Measurements from ENCODE around the gene CYP1A1. TPM values are rescaled to one million over a fixed set of nuclear protein-coding genes. Genes with fewer than 3 reads are reported as not detected.

CYP1A1 gene
- total and polyA plus RNA-seq, 8 donors, result 0.20 to 0.58 (median 0.40) TPM; not detected in 4

- no peaks in the 10 kb centered on the region for H3K4me1 ChIP-seq
- H3K36me3 ChIP-seq, result no peaks in the 10 kb centered on the region
- H3K27ac ChIP-seq, result no peak overlapping the region
- no peaks in the 10 kb centered on the region for H3K9me3 ChIP-seq
- intact Hi-C loops (cut with DNase I; ENCODE audit: low total_unique reads), result no loop called here
- no peak overlapping the region for H3K4me3 ChIP-seq
- DNase-seq, result no peak
- TF ChIP-seq POLR2A (IDR thresholded peaks at IDR 0.05), result no peak
- no peak for TF ChIP-seq POLR2AphosphoS5 (IDR thresholded peaks at IDR 0.05)
- no peak for TF ChIP-seq EP300 (IDR thresholded peaks at IDR 0.05)
- TF ChIP-seq, protein P1, sequence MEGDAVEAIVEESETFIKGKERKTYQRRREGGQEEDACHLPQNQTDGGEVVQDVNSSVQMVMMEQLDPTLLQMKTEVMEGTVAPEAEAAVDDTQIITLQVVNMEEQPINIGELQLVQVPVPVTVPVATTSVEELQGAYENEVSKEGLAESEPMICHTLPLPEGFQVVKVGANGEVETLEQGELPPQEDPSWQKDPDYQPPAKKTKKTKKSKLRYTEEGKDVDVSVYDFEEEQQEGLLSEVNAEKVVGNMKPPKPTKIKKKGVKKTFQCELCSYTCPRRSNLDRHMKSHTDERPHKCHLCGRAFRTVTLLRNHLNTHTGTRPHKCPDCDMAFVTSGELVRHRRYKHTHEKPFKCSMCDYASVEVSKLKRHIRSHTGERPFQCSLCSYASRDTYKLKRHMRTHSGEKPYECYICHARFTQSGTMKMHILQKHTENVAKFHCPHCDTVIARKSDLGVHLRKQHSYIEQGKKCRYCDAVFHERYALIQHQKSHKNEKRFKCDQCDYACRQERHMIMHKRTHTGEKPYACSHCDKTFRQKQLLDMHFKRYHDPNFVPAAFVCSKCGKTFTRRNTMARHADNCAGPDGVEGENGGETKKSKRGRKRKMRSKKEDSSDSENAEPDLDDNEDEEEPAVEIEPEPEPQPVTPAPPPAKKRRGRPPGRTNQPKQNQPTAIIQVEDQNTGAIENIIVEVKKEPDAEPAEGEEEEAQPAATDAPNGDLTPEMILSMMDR (IDR thresholded peaks at IDR 0.05), result no peak
- no peaks in the 10 kb centered on the region for H3K27me3 ChIP-seq
- 86 to 93% (median 88%) methylated on average over 18 to 20 of the region's 20 CpGs for whole genome bisulfite sequencing, 5 donors
These were observed 29.4 kb upstream of the CYP1A1 start for GRCh38 chr15:74754593-74755215.

- 41 to 59% (median 55%) methylated on average over 5 of the region's 5 CpGs for WGBS, 5 donors
- Histone ChIP-seq H3K36me3 (no peaks in the 10 kb centered on the region), H3K27me3 (no peaks in the 10 kb centered on the region), H3K4me1 (no peaks in the 10 kb centered on the region), H3K27ac (no peak overlapping the region), H3K9me3 (no peaks in the 10 kb centered on the region), H3K4me3 (no peak overlapping the region)
- intact Hi-C loops (cut with DNase I; ENCODE audit: low total_unique reads), result no loop called here
- DNase-seq, result no peak
- TF ChIP-seq POLR2A (IDR thresholded peaks at IDR 0.05) (no peak), EP300 (IDR thresholded peaks at IDR 0.05) (no peak), POLR2AphosphoS5 (IDR thresholded peaks at IDR 0.05) (no peak)
- TF ChIP-seq, protein P1 (IDR thresholded peaks at IDR 0.05), result no peak
These were observed 27.2 kb upstream of the CYP1A1 start for GRCh38 chr15:74752531-74752930.

DNA sequence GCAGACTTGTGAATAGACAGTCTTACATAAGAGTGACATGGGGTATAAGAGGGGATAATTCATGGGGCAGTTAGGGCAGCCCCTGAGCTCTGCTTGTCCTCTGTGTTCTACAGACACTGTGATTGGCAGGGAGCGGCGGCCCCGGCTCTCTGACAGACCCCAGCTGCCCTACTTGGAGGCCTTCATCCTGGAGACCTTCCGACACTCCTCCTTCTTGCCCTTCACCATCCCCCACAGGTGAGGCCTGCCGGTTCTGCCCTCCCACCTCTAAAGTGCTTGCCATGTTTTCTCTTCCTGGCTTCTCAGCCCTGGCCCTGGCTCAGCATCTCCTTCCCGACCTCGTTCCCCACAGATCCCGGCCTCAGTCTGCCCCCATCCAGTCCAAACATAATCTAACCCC, 26.7 kb upstream of the CYP1A1 start:
- H3K4me1 ChIP-seq, result no peaks in the 10 kb centered on the region
- H3K27ac ChIP-seq, result no peak overlapping the region
- H3K36me3 ChIP-seq, result no peaks in the 10 kb centered on the region
- WGBS, 5 donors, result 64 to 78% (median 69%) methylated on average over 8 of the region's 8 CpGs
- no peak for TF ChIP-seq POLR2AphosphoS5 (IDR thresholded peaks at IDR 0.05)
- TF ChIP-seq, protein P1 (IDR thresholded peaks at IDR 0.05), result no peak
- no peak for TF ChIP-seq EP300 (IDR thresholded peaks at IDR 0.05)
- TF ChIP-seq POLR2A (IDR thresholded peaks at IDR 0.05), result no peak
- intact Hi-C loops (cut with DNase I; ENCODE audit: low total_unique reads), result no loop called here
- H3K27me3 ChIP-seq, result no peaks in the 10 kb centered on the region
- H3K4me3 ChIP-seq, result no peak overlapping the region
- H3K9me3 ChIP-seq, result no peaks in the 10 kb centered on the region
- DNase-seq, result no peak

DNA sequence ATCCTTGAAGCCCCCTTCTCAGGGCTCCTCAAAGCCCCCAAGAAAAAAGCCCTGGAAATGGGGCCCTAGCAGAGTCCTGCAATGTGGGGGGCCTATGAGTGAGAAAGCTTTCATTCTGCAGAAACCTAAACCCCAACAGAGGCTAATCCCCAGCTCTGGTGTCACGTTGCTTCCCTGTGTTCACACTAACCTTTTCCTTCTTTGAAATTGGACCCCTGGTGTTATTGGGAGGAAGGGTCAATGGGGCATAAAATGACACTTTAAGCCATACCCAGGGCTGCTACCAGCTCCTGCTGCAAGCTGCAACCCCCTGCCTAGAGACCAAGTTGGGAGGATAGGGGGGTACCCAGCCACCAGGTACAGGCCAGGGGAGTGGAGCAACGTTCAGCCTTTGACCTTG, 25.4 kb upstream of the CYP1A1 start:
- intact Hi-C loops (cut with DNase I; ENCODE audit: low total_unique reads), result no loop called here

More for the DNA sequence above, 25.4 kb upstream of the CYP1A1 start:
- DNase-seq, result no peak
- WGBS, 5 donors, result 30 to 44% (median 37%) methylated on average over 2 of the region's 2 CpGs
- H3K27me3 ChIP-seq, result no peaks in the 10 kb centered on the region
- H3K4me3 ChIP-seq, result no peak overlapping the region
- TF ChIP-seq EP300 (IDR thresholded peaks at IDR 0.05) (no peak), POLR2AphosphoS5 (IDR thresholded peaks at IDR 0.05) (no peak), POLR2A (IDR thresholded peaks at IDR 0.05) (no peak)
- TF ChIP-seq, protein P1 (IDR thresholded peaks at IDR 0.05), result no peak
- H3K9me3 ChIP-seq, result no peaks in the 10 kb centered on the region
- no peak overlapping the region for H3K27ac ChIP-seq
- no peaks in the 10 kb centered on the region for H3K4me1 ChIP-seq
- H3K36me3 ChIP-seq, result no peaks in the 10 kb centered on the region

Measured in stomach (tissue), 9 donors.